ENCODE data around the gene AGTRAP. TPM values are rescaled to one million over a fixed set of nuclear protein-coding genes. Genes with fewer than 3 reads are reported as not detected.
A peak's percentile ranks its signal among the peaks of the same experiment; 100 is the strongest.

Gene AGTRAP
- total and polyA plus RNA-seq, 4 donors, result 37.0 to 266 (median 83.3) TPM

DNA sequence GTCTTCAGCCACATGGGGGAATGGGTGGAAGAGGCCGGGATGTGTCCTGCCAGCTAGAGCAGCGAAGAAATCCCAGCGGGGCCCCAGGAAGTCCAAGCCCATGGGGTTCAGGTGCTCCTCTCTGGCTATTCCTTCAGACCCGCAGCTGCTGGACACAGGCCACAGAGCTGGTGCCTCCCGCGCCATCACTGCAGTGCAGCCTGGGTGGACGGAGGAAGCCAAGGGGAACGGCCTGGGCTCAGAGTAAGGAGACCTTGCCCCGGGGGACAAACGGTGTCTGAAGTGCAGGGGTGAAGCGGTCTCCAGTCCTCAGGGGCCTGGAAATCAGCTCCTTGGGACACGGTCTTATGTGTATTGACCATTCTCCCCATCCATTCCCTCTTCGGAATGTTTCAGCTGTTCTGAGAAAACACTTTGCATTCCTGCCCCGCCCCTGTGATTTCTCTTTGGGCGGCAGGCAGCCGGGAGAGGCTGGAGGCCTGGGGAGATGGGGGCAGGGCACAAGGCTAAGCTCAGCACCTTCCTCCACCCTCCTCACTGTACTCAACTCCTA lies 51.4 kb downstream of the AGTRAP start:
- TF ChIP-seq, protein P1, sequence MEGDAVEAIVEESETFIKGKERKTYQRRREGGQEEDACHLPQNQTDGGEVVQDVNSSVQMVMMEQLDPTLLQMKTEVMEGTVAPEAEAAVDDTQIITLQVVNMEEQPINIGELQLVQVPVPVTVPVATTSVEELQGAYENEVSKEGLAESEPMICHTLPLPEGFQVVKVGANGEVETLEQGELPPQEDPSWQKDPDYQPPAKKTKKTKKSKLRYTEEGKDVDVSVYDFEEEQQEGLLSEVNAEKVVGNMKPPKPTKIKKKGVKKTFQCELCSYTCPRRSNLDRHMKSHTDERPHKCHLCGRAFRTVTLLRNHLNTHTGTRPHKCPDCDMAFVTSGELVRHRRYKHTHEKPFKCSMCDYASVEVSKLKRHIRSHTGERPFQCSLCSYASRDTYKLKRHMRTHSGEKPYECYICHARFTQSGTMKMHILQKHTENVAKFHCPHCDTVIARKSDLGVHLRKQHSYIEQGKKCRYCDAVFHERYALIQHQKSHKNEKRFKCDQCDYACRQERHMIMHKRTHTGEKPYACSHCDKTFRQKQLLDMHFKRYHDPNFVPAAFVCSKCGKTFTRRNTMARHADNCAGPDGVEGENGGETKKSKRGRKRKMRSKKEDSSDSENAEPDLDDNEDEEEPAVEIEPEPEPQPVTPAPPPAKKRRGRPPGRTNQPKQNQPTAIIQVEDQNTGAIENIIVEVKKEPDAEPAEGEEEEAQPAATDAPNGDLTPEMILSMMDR (IDR thresholded peaks at IDR 0.05; ENCODE audit: control extremely low read depth, extremely low read depth), result no peak
- Histone ChIP-seq H3K9me3 (ENCODE audit: control insufficient read depth in 4 of 4, insufficient read depth in 3 of 4, low read length in 3 of 4) (no peaks in the 10 kb centered on the region), H3K27me3 (ENCODE audit: control insufficient read depth in 3 of 3, insufficient read depth in 3 of 3, low read length in 2 of 3) (no peaks in the 10 kb centered on the region), H3K4me1 (ENCODE audit: control insufficient read depth in 5 of 5, insufficient read depth in 5 of 5, low read length in 5 of 5) (peaks cover 3 to 62% (median 17%) of the 10 kb centered on the region in 5 donors), H3K4me3 (no peak overlapping the region), H3K9ac (ENCODE audit: insufficient read depth in 1 of 2, low read length in 2 of 2) (no peak overlapping the region), H3K27ac (ENCODE audit: low read depth in 1 of 2, low read length in 1 of 2) (peak overlapping the region; percentile 93 to 95), H3K36me3 (ENCODE audit: control insufficient read depth in 4 of 4, insufficient read depth in 4 of 4, low read length in 4 of 4) (peaks cover 0 to 22% (median 10%) of the 10 kb centered on the region in 4 donors)
- WGBS, 2 donors, result 35 to 60% methylated on average over 16 of the region's 16 CpGs
- DNase-seq (peak; percentile 48 to 61 (median 60)), ATAC-seq (ENCODE audit: insufficient read depth, low FRiP score) (peak; percentile 42)

DNA sequence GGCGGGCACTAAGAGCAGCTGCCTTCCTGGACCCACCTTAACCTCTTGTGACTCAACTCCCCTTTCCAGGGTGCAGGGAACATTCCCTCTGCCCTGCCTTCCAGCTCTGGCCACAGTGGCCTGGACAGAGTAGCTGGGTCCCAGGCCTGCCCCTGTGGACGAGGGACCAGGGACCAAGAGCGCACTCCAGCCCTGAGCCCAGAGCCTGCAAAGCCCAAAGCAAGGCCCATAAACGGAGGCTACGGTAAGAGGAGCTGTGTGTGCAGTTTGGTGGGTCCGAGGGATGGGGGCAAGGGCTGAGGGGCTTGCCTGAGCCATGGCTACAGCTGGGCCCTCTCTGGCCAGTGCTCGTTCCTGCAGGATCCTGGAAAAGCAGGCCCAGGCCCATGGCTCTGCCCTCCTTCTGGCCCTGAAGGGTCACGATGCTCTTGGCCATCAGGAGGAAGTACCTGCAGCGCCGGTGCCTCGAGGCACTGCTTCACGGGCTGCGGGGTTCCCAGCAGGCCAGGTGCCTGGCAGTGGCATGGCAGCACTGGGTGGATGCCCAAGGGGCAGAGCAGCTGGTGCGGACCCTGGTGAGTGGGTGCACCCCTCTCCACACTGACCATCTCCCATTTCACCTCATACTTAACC lies 52.0 kb downstream of the AGTRAP start:
- no peak overlapping the region for H3K9ac ChIP-seq (ENCODE audit: insufficient read depth in 1 of 2, low read length in 2 of 2)
- TF ChIP-seq, protein P1 (IDR thresholded peaks at IDR 0.05; ENCODE audit: control extremely low read depth, extremely low read depth), result no peak
- no peaks in the 10 kb centered on the region for H3K9me3 ChIP-seq (ENCODE audit: control insufficient read depth in 4 of 4, insufficient read depth in 3 of 4, low read length in 3 of 4)
- DNase-seq, result no peak
- H3K27ac ChIP-seq (ENCODE audit: low read depth in 1 of 2, low read length in 1 of 2), result peak overlapping the region; percentile 93 to 95
- H3K4me3 ChIP-seq, result no peak overlapping the region
- no peak for ATAC-seq (ENCODE audit: insufficient read depth, low FRiP score)
- H3K27me3 ChIP-seq (ENCODE audit: control insufficient read depth in 3 of 3, insufficient read depth in 3 of 3, low read length in 2 of 3), result no peaks in the 10 kb centered on the region
- H3K4me1 ChIP-seq (ENCODE audit: control insufficient read depth in 5 of 5, insufficient read depth in 5 of 5, low read length in 5 of 5), result peaks cover 3 to 63% (median 17%) of the 10 kb centered on the region in 5 donors
- 76 to 82% methylated on average over 14 of the region's 14 CpGs for WGBS, 2 donors
- peaks cover 0 to 27% (median 15%) of the 10 kb centered on the region in 4 donors for H3K36me3 ChIP-seq (ENCODE audit: control insufficient read depth in 4 of 4, insufficient read depth in 4 of 4, low read length in 4 of 4)

DNA sequence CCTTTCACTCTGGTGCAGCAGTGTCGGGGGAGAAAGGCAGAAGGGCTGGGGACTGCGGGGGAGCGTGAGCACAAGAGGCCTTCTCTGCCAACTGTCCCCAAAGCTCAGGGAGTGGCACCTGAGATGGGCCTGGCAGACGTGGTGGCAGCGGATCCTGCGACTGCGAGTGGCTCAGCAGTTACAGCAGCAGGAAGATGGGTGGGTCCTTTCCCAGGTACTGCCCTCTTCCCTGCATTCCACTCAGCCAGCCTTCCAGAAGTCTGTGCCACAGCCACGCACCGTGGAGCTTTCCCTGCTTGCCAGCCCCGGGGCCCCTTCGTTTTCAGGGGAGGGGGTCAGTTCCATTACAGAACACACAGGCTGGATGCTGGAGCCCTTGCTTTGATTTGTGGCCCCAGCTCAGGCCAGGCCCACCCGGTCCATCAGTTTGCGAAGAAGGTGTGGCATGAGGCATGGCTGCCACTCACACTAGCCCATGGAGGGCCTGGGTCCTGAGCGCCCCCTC lies 52.7 kb downstream of the AGTRAP start:
- Histone ChIP-seq H3K27ac (ENCODE audit: low read depth in 1 of 2, low read length in 1 of 2) (peak overlapping the region; percentile 93 to 95), H3K4me1 (ENCODE audit: control insufficient read depth in 5 of 5, insufficient read depth in 5 of 5, low read length in 5 of 5) (peaks cover 3 to 63% (median 17%) of the 10 kb centered on the region in 5 donors)

More for the DNA sequence above, 52.7 kb downstream of the AGTRAP start:
- no peaks in the 10 kb centered on the region for H3K27me3 ChIP-seq (ENCODE audit: control insufficient read depth in 3 of 3, insufficient read depth in 3 of 3, low read length in 2 of 3)
- DNase-seq, result no peak
- no peak overlapping the region for H3K9ac ChIP-seq (ENCODE audit: insufficient read depth in 1 of 2, low read length in 2 of 2)
- TF ChIP-seq, protein P1 (IDR thresholded peaks at IDR 0.05; ENCODE audit: control extremely low read depth, extremely low read depth), result no peak
- H3K36me3 ChIP-seq (ENCODE audit: control insufficient read depth in 4 of 4, insufficient read depth in 4 of 4, low read length in 4 of 4), result peaks cover under 1 to 28% (median 17%) of the 10 kb centered on the region in 4 donors
- no peaks in the 10 kb centered on the region for H3K9me3 ChIP-seq (ENCODE audit: control insufficient read depth in 4 of 4, insufficient read depth in 3 of 4, low read length in 3 of 4)
- WGBS, 2 donors, result 64 to 86% methylated on average over 14 of the region's 14 CpGs
- no peak for ATAC-seq (ENCODE audit: insufficient read depth, low FRiP score)
- H3K4me3 ChIP-seq, result no peak overlapping the region

Measured in lung (tissue), 12 donors.